Measurements from ENCODE around the gene ACVRL1. TPM values are rescaled to one million over a fixed set of nuclear protein-coding genes. Genes with fewer than 3 reads are reported as not detected.
A peak's percentile ranks its signal among the peaks of the same experiment; 100 is the strongest.

ACVRL1 gene
- total RNA-seq, 1 donor from 2014 or later, result 0.46 TPM

DNA sequence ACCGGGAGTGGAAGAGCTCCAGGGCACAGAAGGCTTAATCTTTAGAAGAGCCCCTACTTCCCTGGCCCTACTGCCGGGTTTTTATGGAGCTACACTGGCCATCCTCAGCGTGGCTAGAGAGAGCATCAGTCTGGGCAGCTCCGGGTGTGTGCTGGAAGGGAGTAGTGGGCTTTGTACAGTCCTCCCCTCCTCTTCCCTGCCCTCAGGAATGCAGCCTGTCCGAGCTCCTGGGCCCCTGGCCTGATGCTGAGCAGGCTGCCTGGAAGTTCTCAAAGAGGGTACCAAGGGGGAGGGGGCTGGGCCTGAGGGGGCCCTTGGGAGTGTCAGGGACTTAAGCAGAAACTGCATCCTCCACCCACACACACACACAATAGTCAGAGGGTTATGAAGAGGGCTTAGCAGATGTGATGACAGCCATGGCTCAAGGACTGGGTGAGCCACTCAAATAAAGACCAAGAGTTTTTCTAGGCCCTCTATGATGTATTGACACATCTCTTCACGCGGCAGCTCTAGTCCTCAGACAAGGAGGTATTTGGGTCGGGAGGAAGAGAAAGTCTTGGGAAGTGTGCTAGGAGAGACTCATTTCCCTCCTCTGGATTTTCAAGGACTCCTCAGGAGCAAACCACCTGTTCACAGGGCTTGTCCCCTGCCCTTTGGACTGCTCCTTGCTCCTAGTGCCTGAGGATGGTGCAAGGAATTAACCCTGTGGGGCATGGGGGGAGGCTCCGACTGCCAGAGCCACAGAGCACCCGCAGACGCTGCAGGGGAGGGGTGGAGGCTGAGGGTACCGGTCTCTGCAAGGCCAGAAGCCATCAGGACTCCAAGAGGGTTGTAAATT, 42.3 kb upstream of the ACVRL1 start:
- H3K27me3 Mint-ChIP-seq, result peaks cover 28% of the 10 kb centered on the region
- DNase-seq (ENCODE audit: extremely low spot score, unreplicated experiment), result no peak
- no peaks in the 10 kb centered on the region for H3K9me3 Mint-ChIP-seq
- peaks cover 44% of the 10 kb centered on the region for H3K4me1 Mint-ChIP-seq (ENCODE audit: unreplicated experiment)
- H3K4me3 Mint-ChIP-seq, result peak overlapping the region; percentile 79
- H3K36me3 Mint-ChIP-seq, result no peaks in the 10 kb centered on the region
- TF ChIP-seq, protein P1, sequence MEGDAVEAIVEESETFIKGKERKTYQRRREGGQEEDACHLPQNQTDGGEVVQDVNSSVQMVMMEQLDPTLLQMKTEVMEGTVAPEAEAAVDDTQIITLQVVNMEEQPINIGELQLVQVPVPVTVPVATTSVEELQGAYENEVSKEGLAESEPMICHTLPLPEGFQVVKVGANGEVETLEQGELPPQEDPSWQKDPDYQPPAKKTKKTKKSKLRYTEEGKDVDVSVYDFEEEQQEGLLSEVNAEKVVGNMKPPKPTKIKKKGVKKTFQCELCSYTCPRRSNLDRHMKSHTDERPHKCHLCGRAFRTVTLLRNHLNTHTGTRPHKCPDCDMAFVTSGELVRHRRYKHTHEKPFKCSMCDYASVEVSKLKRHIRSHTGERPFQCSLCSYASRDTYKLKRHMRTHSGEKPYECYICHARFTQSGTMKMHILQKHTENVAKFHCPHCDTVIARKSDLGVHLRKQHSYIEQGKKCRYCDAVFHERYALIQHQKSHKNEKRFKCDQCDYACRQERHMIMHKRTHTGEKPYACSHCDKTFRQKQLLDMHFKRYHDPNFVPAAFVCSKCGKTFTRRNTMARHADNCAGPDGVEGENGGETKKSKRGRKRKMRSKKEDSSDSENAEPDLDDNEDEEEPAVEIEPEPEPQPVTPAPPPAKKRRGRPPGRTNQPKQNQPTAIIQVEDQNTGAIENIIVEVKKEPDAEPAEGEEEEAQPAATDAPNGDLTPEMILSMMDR (conservative IDR thresholded peaks at IDR 0.05), result no peak
- H3K27ac Mint-ChIP-seq, result peak overlapping the region; percentile 62

DNA sequence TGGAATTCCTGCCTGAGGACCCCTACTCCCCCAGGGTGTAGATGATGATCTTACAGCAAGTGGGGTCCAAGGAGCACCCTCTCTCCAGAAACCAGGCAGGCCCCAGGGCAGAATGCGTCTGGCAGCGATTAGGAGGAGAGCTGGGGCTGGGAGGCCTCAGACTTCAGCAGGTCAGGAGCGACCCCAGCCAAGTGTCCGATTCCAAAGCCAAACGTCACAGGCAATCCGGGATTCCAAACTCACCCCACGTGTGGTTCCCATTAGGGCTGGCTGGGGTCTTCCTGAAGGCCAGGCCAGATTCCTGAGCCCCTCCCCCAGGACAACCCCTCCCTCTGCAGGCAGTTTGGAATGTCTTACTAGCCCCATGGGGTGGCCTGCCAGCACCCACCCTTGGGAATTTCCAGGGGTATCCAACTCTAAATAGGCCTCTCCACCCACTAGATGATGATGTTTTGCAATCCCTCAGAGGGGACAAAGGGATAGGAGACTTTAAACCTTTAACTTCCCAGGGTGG, 41.5 kb upstream of the ACVRL1 start:
- Mint-ChIP-seq H3K4me3 (peak overlapping the region; percentile 58), H3K4me1 (ENCODE audit: unreplicated experiment) (peaks cover 51% of the 10 kb centered on the region), H3K27me3 (peaks cover 33% of the 10 kb centered on the region), H3K36me3 (no peaks in the 10 kb centered on the region), H3K27ac (peak overlapping the region; percentile 62), H3K9me3 (no peaks in the 10 kb centered on the region)
- TF ChIP-seq, protein P1 (conservative IDR thresholded peaks at IDR 0.05), result no peak
- DNase-seq (ENCODE audit: extremely low spot score, unreplicated experiment), result no peak

DNA sequence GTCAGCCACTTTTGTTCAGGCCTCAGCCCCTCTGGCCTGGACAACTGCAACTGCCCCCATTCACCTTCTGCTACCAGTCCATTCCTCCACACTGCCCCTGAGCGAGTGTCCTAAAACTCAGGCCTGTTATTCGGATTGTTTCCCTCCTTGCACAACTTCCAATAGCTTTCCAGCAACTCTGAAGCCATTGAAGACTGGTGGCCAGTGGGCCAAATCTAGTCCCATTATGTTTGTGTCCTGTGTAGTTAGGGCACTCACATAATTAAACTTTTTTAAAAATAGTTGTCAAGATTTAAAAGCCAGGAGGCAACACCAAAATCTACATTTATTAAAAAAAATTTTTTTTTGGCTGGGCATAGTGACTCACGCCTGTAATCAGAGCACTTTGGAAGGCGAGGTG, 41.0 kb upstream of the ACVRL1 start:
- no peaks in the 10 kb centered on the region for H3K36me3 Mint-ChIP-seq
- H3K27me3 Mint-ChIP-seq, result peaks cover 33% of the 10 kb centered on the region
- TF ChIP-seq, protein P1 (conservative IDR thresholded peaks at IDR 0.05), result no peak
- H3K4me1 Mint-ChIP-seq (ENCODE audit: unreplicated experiment), result peaks cover 54% of the 10 kb centered on the region
- no peak overlapping the region for H3K27ac Mint-ChIP-seq
- H3K9me3 Mint-ChIP-seq, result no peaks in the 10 kb centered on the region
- H3K4me3 Mint-ChIP-seq, result peak overlapping the region; percentile 58
- no peak for DNase-seq (ENCODE audit: extremely low spot score, unreplicated experiment)

DNA sequence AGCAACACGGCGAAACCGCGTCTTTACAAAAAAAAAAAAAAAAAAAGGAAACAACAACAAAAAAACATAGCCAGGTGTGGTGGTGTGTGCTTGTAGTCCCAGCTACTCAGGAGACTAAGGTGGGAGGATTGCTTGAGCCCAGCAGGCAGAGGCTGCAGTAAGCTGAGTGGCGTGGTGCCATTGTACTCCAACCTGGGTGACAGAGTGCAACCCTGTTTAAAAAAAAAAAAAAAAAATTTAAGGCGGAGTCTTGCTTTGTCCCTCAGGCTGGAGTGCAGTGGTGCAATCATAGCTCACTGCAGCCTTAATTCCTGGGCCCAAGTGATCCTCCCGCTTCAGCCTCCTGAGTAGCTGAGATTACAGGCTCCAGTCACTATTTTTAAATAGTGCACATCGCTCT, 40.5 kb upstream of the ACVRL1 start:
- H3K27ac Mint-ChIP-seq, result no peak overlapping the region
- H3K4me1 Mint-ChIP-seq (ENCODE audit: unreplicated experiment), result peaks cover 57% of the 10 kb centered on the region
- peaks cover 33% of the 10 kb centered on the region for H3K27me3 Mint-ChIP-seq
- TF ChIP-seq, protein P1 (conservative IDR thresholded peaks at IDR 0.05), result no peak
- H3K9me3 Mint-ChIP-seq, result no peaks in the 10 kb centered on the region
- no peak overlapping the region for H3K4me3 Mint-ChIP-seq
- DNase-seq (ENCODE audit: extremely low spot score, unreplicated experiment), result no peak
- no peaks in the 10 kb centered on the region for H3K36me3 Mint-ChIP-seq

DNA sequence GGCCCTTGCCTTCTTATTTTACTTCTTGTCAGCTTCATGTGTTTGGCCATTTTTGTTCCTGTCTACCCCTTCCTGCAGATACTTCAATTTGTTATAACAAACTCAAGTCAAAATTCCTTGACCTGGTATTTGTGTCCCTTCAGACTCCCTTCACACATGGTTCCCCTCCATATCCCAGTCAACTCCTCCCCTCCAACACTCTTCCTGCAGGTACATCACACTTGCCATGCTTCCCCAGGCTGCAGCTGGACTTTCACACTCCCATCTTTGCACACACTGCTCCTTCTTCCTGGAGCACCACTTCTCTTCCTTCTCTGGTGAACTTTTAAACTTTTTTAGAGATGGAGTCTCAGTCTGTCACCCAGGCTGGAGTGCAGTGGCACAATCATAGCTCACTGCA, 39.9 kb upstream of the ACVRL1 start:
- Mint-ChIP-seq H3K36me3 (no peaks in the 10 kb centered on the region), H3K9me3 (no peaks in the 10 kb centered on the region), H3K27ac (no peak overlapping the region), H3K4me1 (ENCODE audit: unreplicated experiment) (peaks cover 58% of the 10 kb centered on the region), H3K27me3 (peaks cover 33% of the 10 kb centered on the region), H3K4me3 (peak overlapping the region; percentile 35)
- TF ChIP-seq, protein P1 (conservative IDR thresholded peaks at IDR 0.05), result no peak
- no peak for DNase-seq (ENCODE audit: extremely low spot score, unreplicated experiment)

Data from type B pancreatic cell (in vitro differentiated cells).